OCI-M2 (cell line): Measurements from ENCODE around the gene CDH4.

Source experiments
- DNase-seq: peaks from one replicate; lab custom pipeline; 2025; ENCODE audit not compliant: unreplicated experiment; lab: John Stamatoyannopoulos, UW

The CDH4 gene

GRCh38 chr20:61916318-61916891, 664.3 kb downstream of the CDH4 start:
- no peak for DNase-seq

GRCh38 chr20:61917474-61918145, 665.5 kb downstream of the CDH4 start:
- DNase-seq: no peak

GRCh38 chr20:61918548-61918947, 666.5 kb downstream of the CDH4 start:
- no peak for DNase-seq

GRCh38 chr20:61919239-61919638, 667.2 kb downstream of the CDH4 start:
- no peak for DNase-seq

- no peak for DNase-seq
Measured at GRCh38 chr20:61919675-61920365, 667.8 kb downstream of the CDH4 start.

- DNase-seq: no peak
Measured at GRCh38 chr20:61922411-61922810, 670.4 kb downstream of the CDH4 start.

GRCh38 chr20:61922936-61923335, 670.9 kb downstream of the CDH4 start:
- no peak for DNase-seq

- no peak for DNase-seq
Measured at GRCh38 chr20:61923371-61924166, 671.5 kb downstream of the CDH4 start.

GRCh38 chr20:61924211-61924857, 672.3 kb downstream of the CDH4 start:
- no peak for DNase-seq

GRCh38 chr20:61924858-61925554, 672.9 kb downstream of the CDH4 start:
- DNase-seq: no peak

GRCh38 chr20:61925555-61926252, 673.6 kb downstream of the CDH4 start:
- DNase-seq: no peak

GRCh38 chr20:61926253-61926613, 674.2 kb downstream of the CDH4 start:
- no peak for DNase-seq

- no peak for DNase-seq
Measured at GRCh38 chr20:61926796-61927192, 674.7 kb downstream of the CDH4 start.

GRCh38 chr20:61927193-61927825, 675.2 kb downstream of the CDH4 start:
- DNase-seq: no peak

GRCh38 chr20:61927826-61928541, 675.9 kb downstream of the CDH4 start:
- DNase-seq: no peak

- DNase-seq: no peak
Measured at GRCh38 chr20:61929561-61929960, 677.5 kb downstream of the CDH4 start.

- no peak for DNase-seq
Measured at GRCh38 chr20:61929971-61930666, 678.1 kb downstream of the CDH4 start.

GRCh38 chr20:61930776-61931475, 678.9 kb downstream of the CDH4 start:
- DNase-seq: no peak
